CD4-positive, CD25-positive, alpha-beta regulatory T cell (primary cell): ENCODE results near the gene FOCAD. TPM values are rescaled to one million over a fixed set of nuclear protein-coding genes. Genes with fewer than 3 reads are reported as not detected.

Experiments used
- ATAC-seq, 2 donors: fragments of 150-1000 bp; cut with Tn5 transposase; one replicate each; pipeline ENCODE4 v1.10.0; 2021; ENCODE audit warnings: low read depth in 2 of 2, moderate number of reproducible peaks in 2 of 2, moderate library complexity in 1 of 2
- DNase-seq, 3 donors: peaks; one replicate each; pipeline versions ENCODE4 v3.0.0 to v3.0.0-alpha.2; 2012 to 2022; ENCODE audit warnings: mixed read lengths in 1 of 3
- H3K27ac ChIP-seq: one replicate; pipeline ENCODE4 v1.7.0; 2013; ENCODE audit warnings: mild to moderate bottlenecking, low read length; ENCODE audit not compliant: insufficient read depth, poor library complexity, severe bottlenecking
- H3K27me3 ChIP-seq: one replicate; pipeline ENCODE4 v1.7.0; 2013; ENCODE audit warnings: low read length; ENCODE audit not compliant: control insufficient read depth, insufficient read depth
- H3K36me3 ChIP-seq: one replicate; pipeline ENCODE4 v1.7.0; 2013; ENCODE audit warnings: mild to moderate bottlenecking, low read length, moderate library complexity; ENCODE audit not compliant: control insufficient read depth, insufficient read depth
- H3K4me1 ChIP-seq: 2 replicates; pipeline ENCODE4 v1.7.0; 2013; ENCODE audit warnings: mild to moderate bottlenecking, low read length; ENCODE audit not compliant: insufficient read depth, control insufficient read depth, poor library complexity, severe bottlenecking
- H3K4me3 ChIP-seq: one replicate; pipeline ENCODE4 v1.7.0; 2013; ENCODE audit warnings: low read depth, mild to moderate bottlenecking, low read length, moderate library complexity
- H3K9me3 ChIP-seq, 2 experiments: 1 replicate in 1 of 2; 2 replicates in 1 of 2; pipeline ENCODE4 v1.7.0; 2013; ENCODE audit warnings: low read length in 2 of 2, mild to moderate bottlenecking in 1 of 2, moderate library complexity in 1 of 2; ENCODE audit not compliant: control insufficient read depth in 2 of 2
- H3K27ac Mint-ChIP-seq, 3 donors: one replicate each; pipeline ENCODE4 v1.8.0; 2020 to 2022; ENCODE audit warnings: mild to moderate bottlenecking in 3 of 3, mixed read lengths in 3 of 3, moderate library complexity in 2 of 3
- H3K27me3 Mint-ChIP-seq: one replicate; pipeline ENCODE4 v1.8.0; 2022; ENCODE audit warnings: mild to moderate bottlenecking, mixed read lengths
- H3K36me3 Mint-ChIP-seq: one replicate; pipeline ENCODE4 v1.8.0; 2020; ENCODE audit warnings: mixed read lengths
- H3K4me1 Mint-ChIP-seq, 4 donors: one replicate each; pipeline ENCODE4 v1.8.0; 2020 to 2022; ENCODE audit warnings: mixed read lengths in 4 of 4, mild to moderate bottlenecking in 1 of 4
- H3K4me3 Mint-ChIP-seq, 4 donors: one replicate each; pipeline ENCODE4 v1.8.0; 2020 to 2022; ENCODE audit warnings: mild to moderate bottlenecking in 4 of 4, mixed read lengths in 4 of 4, moderate library complexity in 3 of 4
- H3K9me3 Mint-ChIP-seq, 7 donors: one replicate each; pipeline ENCODE4 v1.8.0; 2020 to 2022; ENCODE audit warnings: mixed read lengths in 7 of 7, mild to moderate bottlenecking in 3 of 7, moderate library complexity in 2 of 7
- polyA plus RNA-seq, 4 donors: library from polyadenylated mRNA; unstranded; fragments of 300-500 nt; fragmentation: Illumina TruSeq; gene quantifications; one replicate each; pipeline ENCODE4 v1.2.3, GENCODE V29; 2021
- total RNA-seq: library from RNA; stranded (reverse); gene quantifications from one replicate; pipeline ENCODE4 v1.2.3, GENCODE V29; 2022

The FOCAD gene
- total and polyA plus RNA-seq, 5 donors from 2014 or later: 9.0 to 19.6 (median 13.4) TPM

DNA sequence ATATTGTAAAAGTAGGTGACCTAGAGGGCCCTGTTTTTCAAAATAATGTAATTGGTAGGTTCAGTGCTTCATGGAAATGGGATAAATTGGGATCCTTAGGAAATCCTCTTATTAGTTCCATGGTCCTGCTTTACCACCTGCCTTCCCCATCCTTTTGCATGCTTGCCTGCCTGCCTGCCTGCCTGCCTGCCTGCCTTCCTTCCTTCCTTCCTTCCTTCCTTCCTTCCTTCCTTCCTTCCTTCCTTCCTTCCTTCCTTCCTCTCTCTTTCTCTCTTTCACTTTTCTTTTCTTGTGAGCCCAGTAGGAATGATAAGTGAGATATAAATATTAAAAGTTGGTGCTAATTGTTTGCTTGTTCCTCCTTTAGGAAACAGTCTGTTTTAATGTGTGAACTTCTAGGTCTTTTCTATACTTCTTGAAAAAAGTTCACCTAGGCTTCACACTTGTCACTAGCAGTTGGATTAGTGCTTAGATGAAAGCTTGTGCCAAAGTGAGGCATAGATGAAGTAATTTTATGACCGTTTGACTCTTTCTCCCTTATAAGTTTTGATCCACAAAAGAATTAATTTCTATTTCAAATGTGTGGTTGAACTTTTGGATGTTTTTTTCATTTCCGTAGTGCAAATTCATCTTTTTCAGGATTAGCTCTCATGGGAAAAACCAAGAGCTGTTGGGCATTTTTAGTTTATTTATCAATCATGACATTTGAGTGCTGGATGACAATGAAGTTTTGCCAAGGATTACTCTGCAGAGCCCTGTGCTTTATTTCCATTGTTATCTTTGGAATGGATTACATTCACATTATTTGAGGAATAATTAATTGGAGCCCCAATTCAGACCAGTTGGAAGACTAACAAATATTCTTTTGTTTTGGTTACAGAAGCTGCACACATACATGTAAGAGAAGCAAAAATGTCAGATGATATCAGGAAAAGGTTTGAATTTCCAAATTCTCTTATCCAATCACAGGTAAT is 30.7 kb downstream of the FOCAD start:
- no peaks in the 10 kb centered on the region for H3K27me3 ChIP-seq
- peaks cover 0 to 2% (median 0%) of the 10 kb centered on the region in 7 donors for H3K9me3 Mint-ChIP-seq
- no peak overlapping the region for H3K27ac ChIP-seq
- no peak for ATAC-seq
- no peak for DNase-seq
- no peak overlapping the region for H3K27ac Mint-ChIP-seq
- no peak overlapping the region for H3K4me3 Mint-ChIP-seq
- H3K27me3 Mint-ChIP-seq: no peaks in the 10 kb centered on the region
- H3K9me3 ChIP-seq: no peaks in the 10 kb centered on the region
- peaks cover 10 to 22% (median 15%) of the 10 kb centered on the region in 4 donors for H3K4me1 Mint-ChIP-seq
- H3K36me3 ChIP-seq: no peaks in the 10 kb centered on the region
- H3K4me3 ChIP-seq: no peak overlapping the region
- H3K4me1 ChIP-seq: no peaks in the 10 kb centered on the region
- peaks cover 28% of the 10 kb centered on the region for H3K36me3 Mint-ChIP-seq

DNA sequence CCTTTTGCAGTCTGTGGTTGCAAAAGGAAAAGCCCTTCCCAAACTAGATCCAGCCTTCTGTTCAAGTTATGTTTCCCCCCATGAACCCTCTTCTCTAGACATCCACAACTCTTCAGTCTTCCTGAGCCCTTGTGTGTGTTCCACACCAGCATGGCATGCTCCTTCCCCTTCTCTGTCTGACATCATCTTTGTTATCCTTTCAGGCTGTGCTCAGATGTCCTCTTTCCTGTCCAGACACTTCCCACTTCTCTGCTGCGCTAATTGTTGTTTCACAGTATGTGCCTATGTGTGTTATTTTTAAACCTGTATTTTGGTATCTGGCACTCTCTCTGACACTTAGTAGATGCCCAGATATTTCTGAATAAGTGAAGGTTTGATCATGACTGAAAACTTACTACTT is 38.2 kb downstream of the FOCAD start:
- Histone ChIP-seq H3K27ac (no peak overlapping the region), H3K36me3 (peaks cover 2% of the 10 kb centered on the region), H3K4me1 (no peaks in the 10 kb centered on the region), H3K4me3 (no peak overlapping the region), H3K27me3 (no peaks in the 10 kb centered on the region), H3K9me3 (no peaks in the 10 kb centered on the region)
- no peak overlapping the region for H3K4me3 Mint-ChIP-seq
- peak overlapping the region in 2 of 3 donors; percentile 72 to 96 for H3K27ac Mint-ChIP-seq
- DNase-seq: no peak
- ATAC-seq: no peak
- peaks cover 44% of the 10 kb centered on the region for H3K36me3 Mint-ChIP-seq
- no peaks in the 10 kb centered on the region for H3K27me3 Mint-ChIP-seq
- peaks cover 5 to 24% (median 20%) of the 10 kb centered on the region in 4 donors for H3K4me1 Mint-ChIP-seq
- peaks cover 0 to 3% (median 0%) of the 10 kb centered on the region in 7 donors for H3K9me3 Mint-ChIP-seq

DNA sequence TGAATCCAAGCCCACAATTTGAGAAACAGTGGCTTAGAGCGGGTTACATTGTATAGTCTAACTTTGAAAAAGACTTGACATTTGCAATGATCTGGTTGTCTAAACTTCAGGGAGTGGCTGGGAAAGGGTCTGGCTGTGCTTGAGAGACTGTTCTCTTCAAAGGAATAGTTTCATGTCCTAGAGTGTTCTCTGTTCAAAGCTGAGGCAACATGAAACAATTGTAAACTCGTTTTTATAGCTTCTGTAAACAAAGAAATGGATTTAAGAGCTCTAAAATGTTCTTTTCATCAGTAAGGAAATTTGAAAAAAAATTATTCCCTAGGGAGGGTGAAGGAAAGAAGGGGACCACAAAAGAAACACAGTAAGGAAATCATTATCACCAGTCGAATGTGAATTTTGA is 41.6 kb downstream of the FOCAD start:
- peaks cover 5 to 26% (median 23%) of the 10 kb centered on the region in 4 donors for H3K4me1 Mint-ChIP-seq
- H3K4me3 Mint-ChIP-seq: peak overlapping the region in 1 of 4 donors; percentile 17
- H3K4me1 ChIP-seq: no peaks in the 10 kb centered on the region
- peaks cover 28% of the 10 kb centered on the region for H3K36me3 Mint-ChIP-seq
- no peaks in the 10 kb centered on the region for H3K27me3 Mint-ChIP-seq
- no peaks in the 10 kb centered on the region for H3K27me3 ChIP-seq
- H3K36me3 ChIP-seq: no peaks in the 10 kb centered on the region
- H3K27ac ChIP-seq: no peak overlapping the region
- no peak overlapping the region for H3K4me3 ChIP-seq
- H3K9me3 Mint-ChIP-seq: peaks cover 0 to 3% (median 0%) of the 10 kb centered on the region in 7 donors
- no peaks in the 10 kb centered on the region for H3K9me3 ChIP-seq
- H3K27ac Mint-ChIP-seq: no peak overlapping the region
- ATAC-seq (no peak), DNase-seq (no peak)

DNA sequence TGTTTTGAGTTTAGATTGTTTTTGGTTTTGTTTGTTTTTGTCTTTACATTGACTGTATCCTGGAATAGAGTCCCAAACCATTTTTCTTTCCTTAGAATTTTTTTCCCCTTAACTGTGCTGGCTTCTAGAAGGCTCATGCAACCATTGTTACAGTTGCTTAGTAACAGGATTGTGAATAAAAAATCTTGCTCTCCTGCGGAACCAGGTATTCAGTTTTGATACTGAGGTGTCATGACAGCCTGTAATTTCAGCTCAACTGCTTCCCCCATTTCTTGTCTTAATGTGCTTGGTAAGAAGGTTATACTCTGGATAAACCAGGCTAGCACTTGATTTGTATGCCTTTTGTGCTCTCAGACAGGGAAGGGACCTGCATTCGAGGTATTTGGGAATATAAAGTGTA is 42.1 kb downstream of the FOCAD start:
- DNase-seq: no peak
- H3K4me3 Mint-ChIP-seq: no peak overlapping the region
- H3K27ac Mint-ChIP-seq: no peak overlapping the region
- H3K36me3 Mint-ChIP-seq: peaks cover 28% of the 10 kb centered on the region
- H3K9me3 ChIP-seq: no peaks in the 10 kb centered on the region
- H3K27ac ChIP-seq: no peak overlapping the region
- no peaks in the 10 kb centered on the region for H3K27me3 ChIP-seq
- no peaks in the 10 kb centered on the region for H3K36me3 ChIP-seq
- H3K9me3 Mint-ChIP-seq: peaks cover 0 to 3% (median 0%) of the 10 kb centered on the region in 7 donors
- no peak overlapping the region for H3K4me3 ChIP-seq
- no peak for ATAC-seq
- peaks cover 5 to 26% (median 22%) of the 10 kb centered on the region in 4 donors for H3K4me1 Mint-ChIP-seq
- no peaks in the 10 kb centered on the region for H3K27me3 Mint-ChIP-seq
- H3K4me1 ChIP-seq: no peaks in the 10 kb centered on the region

DNA sequence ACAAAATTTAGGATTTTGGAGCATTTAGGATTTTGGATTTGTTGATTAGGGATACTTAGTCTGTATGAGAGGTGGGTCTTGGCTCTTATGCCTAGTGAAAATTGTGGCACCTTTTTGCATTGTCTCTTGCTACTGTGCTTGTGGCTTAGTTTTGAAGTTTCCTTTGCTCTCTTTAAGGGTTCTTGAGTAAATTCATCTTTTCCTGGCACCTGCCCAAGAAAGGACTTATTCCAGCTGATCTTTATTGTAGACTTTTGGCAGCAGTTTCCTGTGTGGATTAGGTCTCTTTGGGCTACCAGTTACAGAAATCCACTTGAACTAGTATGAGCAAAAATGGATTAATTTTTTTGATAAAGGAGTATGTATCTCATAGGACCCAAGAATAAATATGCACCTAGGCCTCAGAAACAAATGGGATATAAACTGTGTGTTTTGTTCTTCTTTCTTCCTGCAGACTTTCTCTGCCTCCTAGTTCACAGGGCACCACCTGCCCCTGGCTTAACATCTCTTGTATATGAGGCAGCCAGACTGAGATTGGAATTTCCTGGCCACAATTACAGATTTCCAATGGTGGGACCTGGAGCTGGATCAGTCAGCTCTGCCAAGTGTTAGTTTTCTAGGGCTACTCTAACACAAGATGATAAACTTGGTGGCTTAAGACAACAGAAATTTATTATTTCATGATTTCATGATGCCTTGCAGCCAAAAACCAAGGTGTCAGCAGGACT is 44.6 kb downstream of the FOCAD start:
- Mint-ChIP-seq H3K4me3 (no peak overlapping the region), H3K4me1 (peaks cover 5 to 24% (median 20%) of the 10 kb centered on the region in 4 donors), H3K36me3 (peaks cover 35% of the 10 kb centered on the region), H3K9me3 (peaks cover 0 to 1% (median 0%) of the 10 kb centered on the region in 7 donors), H3K27me3 (no peaks in the 10 kb centered on the region), H3K27ac (no peak overlapping the region)
- H3K36me3 ChIP-seq: no peaks in the 10 kb centered on the region
- H3K27ac ChIP-seq: no peak overlapping the region
- H3K9me3 ChIP-seq: no peaks in the 10 kb centered on the region
- no peak for ATAC-seq
- H3K27me3 ChIP-seq: no peaks in the 10 kb centered on the region
- no peaks in the 10 kb centered on the region for H3K4me1 ChIP-seq
- H3K4me3 ChIP-seq: no peak overlapping the region
- DNase-seq: no peak

DNA sequence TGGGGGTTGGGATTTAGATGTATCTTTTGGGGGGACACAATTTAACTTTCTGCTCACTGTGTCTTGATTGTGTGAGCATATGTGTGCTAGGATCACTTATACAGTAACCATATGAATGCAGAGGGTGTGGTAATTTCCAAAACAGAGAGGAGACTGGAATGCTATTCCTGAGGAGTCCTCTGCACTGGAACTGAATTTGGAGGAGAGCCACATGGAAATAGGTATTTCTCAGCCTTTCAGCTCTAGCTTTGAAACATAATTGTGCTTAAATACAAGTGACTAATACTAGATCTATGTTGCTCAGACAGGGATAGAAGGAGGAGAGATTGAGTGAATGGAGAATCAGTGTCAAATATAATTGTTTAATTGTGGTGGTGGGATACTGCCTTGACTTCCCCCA is 45.5 kb downstream of the FOCAD start:
- no peaks in the 10 kb centered on the region for H3K9me3 ChIP-seq
- no peaks in the 10 kb centered on the region for H3K27me3 Mint-ChIP-seq
- no peak overlapping the region for H3K27ac ChIP-seq
- H3K27ac Mint-ChIP-seq: peak overlapping the region in 1 of 3 donors; percentile 24
- H3K36me3 Mint-ChIP-seq: peaks cover 26% of the 10 kb centered on the region
- peaks cover 5 to 22% (median 19%) of the 10 kb centered on the region in 4 donors for H3K4me1 Mint-ChIP-seq
- no peak for ATAC-seq
- no peak for DNase-seq
- no peak overlapping the region for H3K4me3 Mint-ChIP-seq
- no peak overlapping the region for H3K4me3 ChIP-seq
- H3K9me3 Mint-ChIP-seq: no peaks in the 10 kb centered on the region
- no peaks in the 10 kb centered on the region for H3K27me3 ChIP-seq
- H3K36me3 ChIP-seq: no peaks in the 10 kb centered on the region
- H3K4me1 ChIP-seq: no peaks in the 10 kb centered on the region

DNA sequence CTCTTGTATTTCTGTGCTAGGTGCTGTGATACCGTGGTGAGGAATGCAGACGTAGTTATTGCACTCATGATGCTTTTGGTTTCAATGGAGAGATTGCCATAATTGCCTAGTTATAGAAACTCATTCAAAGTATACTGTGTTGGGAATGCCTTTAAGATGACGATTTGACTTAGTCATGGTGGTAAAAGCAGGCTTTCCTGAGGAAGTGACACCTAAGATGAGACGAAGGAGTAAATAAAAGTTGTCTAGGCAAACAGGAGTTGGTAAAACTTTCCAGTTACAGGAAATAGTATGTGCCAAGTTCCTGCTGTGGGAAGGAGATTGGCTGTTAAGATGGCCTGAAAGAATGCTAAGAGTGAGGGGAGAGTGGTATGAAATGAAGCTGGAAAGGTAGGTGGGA is 48.1 kb downstream of the FOCAD start:
- Histone ChIP-seq H3K4me3 (no peak overlapping the region), H3K27me3 (no peaks in the 10 kb centered on the region), H3K4me1 (no peaks in the 10 kb centered on the region), H3K36me3 (no peaks in the 10 kb centered on the region), H3K27ac (no peak overlapping the region), H3K9me3 (no peaks in the 10 kb centered on the region)
- ATAC-seq: no peak
- Mint-ChIP-seq H3K9me3 (no peaks in the 10 kb centered on the region), H3K4me1 (peaks cover 0 to 7% (median 4%) of the 10 kb centered on the region in 4 donors), H3K36me3 (peaks cover 25% of the 10 kb centered on the region), H3K4me3 (no peak overlapping the region), H3K27me3 (no peaks in the 10 kb centered on the region), H3K27ac (peak overlapping the region in 1 of 3 donors; percentile 2)
- DNase-seq: no peak
